Lower leg skin (tissue), 4 donors: Measurements from ENCODE around the gene TADA2B. TPM values are rescaled to one million over a fixed set of nuclear protein-coding genes. Genes with fewer than 3 reads are reported as not detected.
A peak's percentile ranks its signal among the peaks of the same experiment; 100 is the strongest.
"Not testable (repeated sequence)": the region's sequence is repeated elsewhere in the genome, so short reads cannot be mapped to it uniquely, and the experiment has no call there.

Experiments
- DNase-seq, 2 donors: peaks; one replicate each; pipeline ENCODE4 v3.0.0-alpha.2; 2019; ENCODE audit warnings: low spot score in 2 of 2
- H3K4me3 ChIP-seq: fragments of 200-600 bp; sonication (generic); 2 replicates; pipeline ENCODE4 v1.5.1; 2017; ENCODE audit warnings: mild to moderate bottlenecking, low read depth; ENCODE audit not compliant: poor library complexity, severe bottlenecking
- CTCF ChIP-seq, 3 donors: fragments of 450-650 bp; IDR thresholded peaks; one replicate each; pipeline ENCODE4 v1.5.1; 2016; ENCODE audit warnings: antibody characterized with exemption in 3 of 3, mild to moderate bottlenecking in 3 of 3, moderate library complexity in 2 of 3
- POLR2A ChIP-seq, 2 donors: fragments of 450-650 bp; IDR thresholded peaks; one replicate each; pipeline ENCODE4 v1.6.1; 2016 to 2017; ENCODE audit warnings: antibody characterized with exemption in 2 of 2, mild to moderate bottlenecking in 1 of 2, moderate library complexity in 1 of 2
- WGBS, 2 donors: methylation state at CpG; one replicate each; pipeline ENCODE4 v1.1.5; 2018; 5-methylcytosine and 5-hydroxymethylcytosine counted together
- intact Hi-C: fragments of 100-400 bp; cut with DNase I; formaldehyde crosslinking; loops from one replicate; pipeline ENCODE4 v1.15.0; 2023; ENCODE audit warnings: low total_unique reads
- total RNA-seq, 4 donors: library from RNA; depleted of rRNA; stranded (reverse); fragments of >200 nt; gene quantifications; one replicate each; pipeline ENCODE4 v1.1.0, GENCODE V29; 2016

Gene TADA2B
- total RNA-seq, 4 donors from 2014 or later: 26.2 to 30.0 (median 27.2) TPM

DNA sequence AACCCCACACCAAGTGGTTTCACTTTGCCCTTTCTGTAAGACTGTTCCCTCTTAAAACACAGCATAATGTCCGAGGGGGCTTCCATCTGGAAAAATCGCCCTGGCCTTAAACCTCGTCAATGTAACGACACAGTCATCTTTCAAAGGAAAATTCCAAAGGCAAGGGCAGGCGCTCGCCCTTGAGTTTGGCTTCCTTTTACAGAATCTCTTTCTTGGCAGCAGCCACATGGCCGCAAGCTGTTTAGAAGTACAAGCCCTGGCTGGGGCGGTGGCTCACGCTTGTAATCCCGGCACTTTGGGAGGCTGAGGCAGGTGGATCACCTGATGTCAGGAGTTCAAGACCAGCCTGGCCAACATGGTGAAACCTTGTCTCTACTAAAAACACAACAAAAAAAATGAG, 51.7 kb downstream of the TADA2B start:
- WGBS, 2 donors: 49 to 64% methylated on average over 10 of the region's 10 CpGs
- H3K4me3 ChIP-seq: no peak overlapping the region
- TF ChIP-seq CTCF (IDR thresholded peaks at IDR 0.05): no peak
- TF ChIP-seq POLR2A (IDR thresholded peaks at IDR 0.05): no peak
- intact Hi-C loops: loop anchor here (5.0 kb wide), 1 partner anchor 368 kb away; no protein-coding TSS in a partner anchor
- DNase-seq: peak in 1 of 2 donors; percentile 79

DNA sequence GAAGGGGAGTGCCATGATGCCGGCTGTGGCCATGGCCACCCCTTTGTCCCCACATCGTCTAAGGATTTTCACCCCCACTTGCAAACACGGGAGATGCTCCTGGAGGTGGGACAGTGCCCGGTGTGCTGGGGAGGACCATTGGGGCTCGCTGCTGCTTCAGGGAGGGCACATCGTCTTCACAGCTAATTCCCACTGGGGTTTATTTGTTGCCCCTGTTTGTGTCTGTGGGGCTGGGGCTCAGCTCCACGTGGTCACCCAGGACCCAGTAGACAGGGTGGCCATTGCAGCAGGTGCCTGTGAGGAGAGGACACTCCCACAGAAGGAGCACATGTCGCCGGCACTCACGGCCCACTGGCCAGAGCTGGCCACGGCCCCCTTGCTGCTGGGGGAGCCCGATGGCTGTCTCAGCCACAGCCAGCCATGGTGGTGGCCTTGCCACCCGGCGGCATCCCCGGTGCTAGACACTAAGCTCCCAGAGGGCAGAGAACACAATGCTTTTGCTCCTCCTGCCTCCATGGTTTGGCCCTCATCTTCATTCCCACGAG, 52.5 kb downstream of the TADA2B start:
- intact Hi-C loops: no loop called here
- 78 to 79% methylated on average over 16 of the region's 16 CpGs for WGBS, 2 donors
- TF ChIP-seq POLR2A (IDR thresholded peaks at IDR 0.05) (no peak), CTCF (IDR thresholded peaks at IDR 0.05) (no peak)
- DNase-seq: peak in 1 of 2 donors; percentile 70
- no peak overlapping the region for H3K4me3 ChIP-seq

DNA sequence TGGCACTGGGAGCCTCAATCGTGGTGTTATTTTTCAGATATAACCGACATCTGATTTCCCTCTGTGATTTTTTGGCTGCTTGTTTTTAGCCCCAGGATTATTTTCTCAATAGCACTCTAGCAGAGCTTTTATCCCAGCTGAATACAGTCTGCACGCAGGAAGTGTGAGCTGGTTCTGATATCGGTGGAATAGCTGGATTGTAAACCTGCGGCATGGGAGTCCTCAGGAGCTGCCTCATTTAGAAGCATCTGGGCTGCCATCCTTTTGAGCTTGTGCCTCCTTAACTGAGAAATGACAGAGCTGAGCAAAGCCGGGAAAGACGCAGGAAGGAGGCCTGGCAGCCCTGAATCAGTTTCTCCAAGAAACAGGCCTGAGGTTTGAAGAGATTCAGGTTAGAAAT, 53.1 kb downstream of the TADA2B start:
- 39 to 50% methylated on average over 7 of the region's 7 CpGs for WGBS, 2 donors
- intact Hi-C loops: no loop called here
- H3K4me3 ChIP-seq: no peak overlapping the region
- TF ChIP-seq POLR2A (IDR thresholded peaks at IDR 0.05) (no peak), CTCF (IDR thresholded peaks at IDR 0.05) (no peak)
- DNase-seq: peak in 1 of 2 donors; percentile 60

GRCh38 chr4:7101692-7102515, 58.7 kb downstream of the TADA2B start:
- 14 to 17% methylated on average over 22 to 23 of the region's 24 CpGs for WGBS, 2 donors
- peak; percentile 71 to 96 for DNase-seq
- intact Hi-C loops: no loop called here
- TF ChIP-seq POLR2A (IDR thresholded peaks at IDR 0.05): no peak
- TF ChIP-seq CTCF (IDR thresholded peaks at IDR 0.05): peak in 1 of 3 donors; percentile 47
- H3K4me3 ChIP-seq: no peak overlapping the region

- DNase-seq: peak in 1 of 2 donors; percentile 86
- WGBS, 2 donors: 46 to 53% methylated on average over 12 of the region's 12 CpGs
- H3K4me3 ChIP-seq: peak overlapping the region; percentile 38
- intact Hi-C loops: not testable (repeated sequence)
These were observed 59.3 kb downstream of the TADA2B start for GRCh38 chr4:7102516-7102909.

DNA sequence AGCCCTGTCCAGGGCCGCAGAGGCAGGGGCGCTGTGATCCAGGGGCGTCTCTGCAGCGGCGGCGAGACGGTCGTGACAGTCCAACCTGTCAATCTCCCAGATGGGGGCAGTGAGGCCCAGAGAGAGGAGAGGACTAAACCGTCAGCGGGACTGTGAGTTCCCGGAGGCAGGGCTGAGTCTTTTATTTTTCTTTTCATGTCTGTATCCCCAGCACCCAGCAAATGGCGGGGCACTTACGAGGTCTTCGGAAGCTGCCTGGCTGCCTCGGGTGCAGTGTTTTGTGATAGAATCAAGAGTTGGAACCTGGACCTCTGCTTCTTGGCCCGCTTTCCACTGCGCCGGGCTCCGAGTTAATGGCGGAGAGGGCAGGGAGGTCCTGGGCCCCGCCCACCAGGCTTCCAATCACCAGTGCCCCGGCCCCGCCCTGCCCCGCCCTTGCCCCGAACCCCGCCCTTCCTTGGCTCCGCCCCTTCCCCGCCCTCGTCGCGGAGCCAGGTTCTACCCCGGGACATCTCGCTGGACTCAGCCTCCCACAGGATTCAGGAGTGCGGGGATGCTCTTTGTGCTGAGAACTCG, 59.9 kb downstream of the TADA2B start:
- TF ChIP-seq CTCF (IDR thresholded peaks at IDR 0.05) (no peak), POLR2A (IDR thresholded peaks at IDR 0.05) (peak in 1 of 2 donors; percentile 50)
- 1 to 2% methylated on average over 29 to 32 of the region's 35 CpGs for WGBS, 2 donors
- peak; percentile 87 to 97 for DNase-seq
- peak overlapping the region; percentile 38 for H3K4me3 ChIP-seq
- intact Hi-C loops: no loop called here
